Endometrial microvascular endothelial cells (primary cell): ENCODE results near the gene IRF6. TPM values are rescaled to one million over a fixed set of nuclear protein-coding genes. Genes with fewer than 3 reads are reported as not detected.

ENCODE experiments used
- in situ Hi-C: cut with HindIII; loops from 2 replicates; pipeline ENCODE4 v1.10.0; 2017; ENCODE audit warnings: low sequenced_read_pairs, low pct_unique_long_range_greater_than_20kb; ENCODE audit errors: inconsistent ontology term
- total RNA-seq: library from RNA; depleted of rRNA; stranded (reverse); fragments of >200 nt; gene quantifications from one replicate; pipeline ENCODE4 v1.2.3, GENCODE V29; 2015; ENCODE audit errors: inconsistent ontology term

IRF6 gene
- total RNA-seq, result 0.37 TPM

DNA sequence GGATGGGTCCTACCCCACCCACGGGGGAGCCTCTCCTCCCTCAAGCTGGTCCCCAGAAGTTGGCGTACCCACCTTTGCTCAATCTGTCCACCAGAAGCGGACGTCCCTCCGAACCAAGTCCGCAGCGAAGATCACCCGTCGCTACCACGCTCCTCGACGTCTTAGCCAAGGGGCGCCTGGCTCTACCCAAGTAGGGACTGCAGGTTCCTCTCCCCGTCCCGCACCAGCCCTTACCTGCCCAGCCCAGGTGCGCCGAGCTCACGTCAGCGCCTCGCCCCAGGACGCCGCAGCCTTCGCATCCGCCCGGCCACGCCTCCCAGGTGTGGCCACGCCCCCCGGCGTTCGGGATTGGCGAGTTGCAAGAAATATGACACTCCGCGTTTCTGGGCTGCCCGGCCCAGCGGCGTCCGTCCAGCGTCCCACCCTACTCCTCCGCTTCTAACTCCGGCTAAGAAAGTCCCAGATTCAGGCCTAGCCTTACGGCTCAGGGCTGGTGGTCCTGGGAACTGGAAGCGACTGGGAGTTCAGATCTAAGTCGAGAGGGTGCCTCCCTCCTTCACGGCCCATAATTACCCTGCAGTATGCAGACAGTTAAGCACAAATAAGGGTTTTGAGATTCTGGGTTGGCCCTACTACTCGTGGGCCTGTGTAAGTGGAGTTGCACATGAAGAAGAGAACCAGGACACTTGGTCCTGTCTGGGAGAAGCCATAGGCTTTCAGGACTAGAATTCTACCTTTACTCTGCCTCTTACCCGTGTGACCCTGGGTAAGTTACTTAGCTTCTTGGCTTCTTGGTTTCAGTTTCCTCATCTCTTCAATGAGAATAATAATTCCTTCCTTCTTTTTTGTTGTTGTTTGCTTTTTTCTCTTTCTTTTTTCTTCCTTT, at the start of gene IRF6:
Gene IRF6 (minus strand): TSS at position 268 of the 886 bp plus-strand sequence. CDS start 4,729 bp downstream, outside the sequence.
- in situ Hi-C loops, result no loop called here

DNA sequence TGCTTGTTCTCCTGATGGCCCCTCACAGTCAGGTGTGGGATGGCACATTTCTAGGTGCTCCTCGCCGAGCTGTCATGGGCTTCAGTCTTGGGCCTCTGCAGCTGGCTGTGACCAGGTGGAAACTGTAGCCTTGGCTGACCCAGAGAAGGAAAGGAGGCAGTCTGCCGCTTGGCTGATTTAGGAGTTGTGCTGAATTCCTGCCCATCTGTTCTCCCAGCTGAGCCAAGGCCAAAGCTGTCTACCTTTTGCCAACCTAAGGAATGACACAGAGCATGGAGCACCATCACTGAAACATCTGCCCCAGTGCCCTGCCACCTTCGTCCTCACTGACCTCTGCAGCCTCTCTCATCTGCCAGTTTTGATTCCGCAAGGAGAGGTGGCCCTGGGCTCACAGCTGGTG, 49.7 kb upstream of the IRF6 start:
- in situ Hi-C loops, result no loop called here

DNA sequence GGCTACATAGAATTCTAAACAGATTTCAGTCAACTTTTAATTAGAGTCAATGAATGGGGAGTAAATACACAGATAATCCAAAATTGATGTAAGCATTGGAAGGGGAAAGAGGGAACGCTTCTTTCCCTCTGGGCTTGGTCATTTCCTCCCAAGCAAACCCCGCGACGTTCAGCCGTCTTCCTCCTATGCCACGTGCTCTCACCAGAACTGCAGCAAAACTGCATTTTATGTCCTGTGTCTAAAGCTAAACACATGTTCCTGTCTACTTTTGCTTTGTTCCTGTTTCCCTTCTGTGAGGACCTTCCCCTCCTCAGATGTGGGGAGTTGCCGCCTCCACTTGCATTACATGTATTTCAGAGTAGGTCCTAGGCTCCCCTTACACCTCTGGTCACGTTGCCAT, 49.1 kb upstream of the IRF6 start:
- in situ Hi-C loops, result no loop called here

DNA sequence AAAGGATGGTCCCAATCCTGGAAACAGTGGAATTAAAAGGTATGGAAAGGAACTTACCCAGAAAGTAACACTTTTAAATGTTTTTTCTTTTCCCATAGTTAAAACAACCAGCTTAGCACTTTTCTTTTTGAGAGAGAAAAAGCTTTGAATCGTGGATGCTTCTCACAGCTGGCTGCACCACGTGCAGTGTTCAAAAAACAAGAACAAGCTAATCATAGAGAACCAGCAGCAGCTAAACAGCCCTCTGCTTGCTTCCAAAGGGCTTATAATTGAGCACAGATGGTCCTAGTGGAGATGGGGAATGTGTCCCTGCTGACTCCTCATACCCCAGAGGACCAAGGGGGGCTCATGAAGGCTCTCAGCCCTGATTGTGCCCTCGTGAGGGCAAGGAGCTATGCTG, 48.3 kb upstream of the IRF6 start:
- in situ Hi-C loops, result no loop called here

DNA sequence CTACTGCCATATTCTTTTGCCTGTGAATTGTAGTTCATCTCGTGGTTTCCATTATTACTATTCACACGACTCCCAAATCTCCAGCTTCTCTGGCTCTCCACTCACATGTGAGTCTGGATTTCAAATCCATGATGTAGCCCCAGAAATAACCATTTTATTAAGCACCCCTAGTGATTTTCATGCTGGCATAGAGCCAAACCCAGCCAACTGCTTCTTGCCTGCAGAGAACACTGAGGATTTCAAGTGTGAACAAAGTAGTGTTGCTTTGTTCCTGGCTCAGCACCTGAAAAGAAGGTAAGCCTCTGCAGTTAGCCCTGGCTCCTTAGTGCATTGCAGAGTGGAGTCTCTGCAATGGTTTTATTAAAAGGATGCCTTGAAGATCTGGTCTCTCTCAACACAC, 47.7 kb upstream of the IRF6 start:
- in situ Hi-C loops, result no loop called here

DNA sequence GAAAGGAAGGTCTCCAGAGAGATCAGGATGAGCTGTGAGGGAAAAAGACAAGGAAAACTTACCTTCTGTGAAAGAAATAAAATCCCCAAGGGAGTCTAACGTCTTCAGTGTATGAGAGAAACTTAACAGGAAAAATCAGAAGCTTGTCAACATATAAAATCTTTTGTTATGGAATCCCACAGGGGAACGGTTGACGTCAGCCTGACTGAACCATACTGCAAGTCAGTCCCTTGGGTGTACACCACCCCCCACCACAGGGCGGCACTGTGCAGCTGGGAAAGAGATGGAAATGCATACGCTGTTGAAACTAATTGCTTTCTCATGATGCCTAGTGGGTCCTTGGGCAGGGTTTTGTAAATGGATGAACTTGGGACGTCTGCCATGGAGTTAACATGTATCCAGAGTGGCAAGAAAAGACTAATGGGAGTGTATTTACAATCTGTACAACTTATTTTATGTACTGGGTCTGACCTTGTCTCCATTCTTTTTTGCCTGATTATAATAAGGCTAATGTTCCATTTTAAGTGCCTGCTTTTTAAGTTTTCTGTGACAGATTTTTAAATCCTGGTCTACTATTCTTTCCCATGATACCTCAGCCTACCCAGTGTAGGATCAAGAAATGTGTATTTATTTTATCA, 44.5 kb upstream of the IRF6 start:
- in situ Hi-C loops, result no loop called here

DNA sequence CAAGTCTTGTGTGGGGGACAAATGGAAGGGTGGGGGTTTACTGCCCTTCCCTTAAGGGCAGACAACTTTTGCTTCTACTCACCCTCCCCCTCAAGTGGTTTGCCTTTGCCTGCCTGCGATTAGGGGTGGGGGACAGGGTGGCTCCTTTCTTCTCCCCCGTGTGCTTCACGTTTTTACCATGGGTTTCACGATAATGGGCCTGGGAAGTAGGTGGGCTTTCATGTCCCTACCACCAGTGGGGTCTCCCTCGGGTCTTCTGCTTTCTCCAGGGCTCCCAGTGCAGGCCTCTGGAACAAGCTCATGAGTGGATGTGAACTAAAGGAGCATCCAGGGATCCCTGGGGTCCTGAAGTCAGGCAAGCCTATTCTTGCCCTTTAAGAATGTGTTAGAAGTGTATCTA, 43.4 kb upstream of the IRF6 start:
- in situ Hi-C loops, result loop anchor here (25.0 kb wide), 2 partner anchors 388 to 1413 kb away; partner anchors contain the start of genes RCOR3 and SERTAD4

DNA sequence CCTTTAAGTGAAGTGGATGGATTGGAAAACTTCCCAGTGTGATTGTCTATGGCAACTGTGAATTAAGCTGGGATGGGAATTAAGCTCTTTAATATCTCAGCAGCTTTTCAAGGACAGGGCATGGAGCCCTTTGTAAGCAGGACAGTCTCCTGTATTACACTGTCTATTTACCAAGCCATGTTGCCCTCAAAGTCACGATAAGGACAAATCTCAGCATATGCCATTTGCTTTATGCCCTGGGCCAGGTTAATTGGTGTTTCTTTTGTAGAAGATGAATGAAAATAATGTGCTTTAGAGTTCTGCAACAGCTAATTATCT, 39.4 kb upstream of the IRF6 start:
- in situ Hi-C loops, result loop anchor here (25.0 kb wide), 2 partner anchors 392 to 1417 kb away; partner anchors contain the start of genes RCOR3 and SERTAD4

DNA sequence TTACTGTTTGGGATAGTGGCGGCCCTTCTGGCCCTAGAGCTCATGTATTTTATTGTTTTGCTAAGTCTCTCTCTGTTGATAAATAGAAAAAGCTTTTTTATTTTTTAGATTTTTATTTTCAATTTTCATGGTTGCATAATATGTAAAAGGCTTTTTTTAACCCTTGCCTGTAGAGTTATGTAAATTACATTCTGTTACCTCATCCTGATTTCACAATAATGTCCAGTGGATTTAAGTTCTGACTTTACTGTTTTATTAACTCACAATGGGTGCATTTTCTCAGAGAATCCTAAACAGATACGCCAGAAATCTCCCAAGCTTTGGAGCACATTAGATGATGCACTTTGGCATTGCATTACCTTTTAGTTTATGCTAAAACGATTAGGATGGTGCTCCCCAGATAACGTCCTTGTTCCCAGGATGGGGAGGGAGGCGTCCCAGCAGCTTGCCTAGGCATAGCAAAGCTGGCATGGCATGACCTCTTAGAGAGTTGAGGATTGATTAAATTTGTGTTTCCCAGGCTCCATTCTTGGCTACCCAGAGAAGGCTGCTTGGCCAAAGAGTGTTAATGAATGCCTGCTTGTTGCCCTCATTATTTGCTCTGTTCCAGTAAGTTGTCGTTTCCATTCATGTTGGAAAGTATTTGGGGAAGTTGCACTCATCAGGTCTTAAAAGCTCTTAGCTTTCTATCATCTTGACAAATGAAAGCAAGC, 38.9 kb upstream of the IRF6 start:
- in situ Hi-C loops, result loop anchor here (25.0 kb wide), 2 partner anchors 392 to 1417 kb away; partner anchors contain the start of genes RCOR3 and SERTAD4

DNA sequence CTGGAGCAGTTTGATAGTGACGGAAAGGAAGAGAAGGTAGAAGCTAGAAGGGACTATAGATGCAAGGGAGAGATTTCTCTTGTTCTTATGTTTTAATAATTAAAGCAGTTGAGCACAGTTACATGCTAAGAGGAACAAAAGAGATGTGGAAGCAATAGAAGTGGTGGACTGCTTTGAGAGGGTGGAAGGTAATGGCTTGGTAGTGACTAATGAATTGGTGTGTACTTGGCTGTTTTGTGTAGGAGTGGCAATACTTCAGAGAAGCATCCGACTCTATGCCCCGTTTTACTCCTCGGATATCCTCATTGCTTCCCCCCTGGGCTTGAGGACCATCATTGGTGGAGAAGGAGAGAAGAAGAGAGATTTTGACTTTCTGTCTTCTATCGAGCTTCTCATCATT, 34.7 kb upstream of the IRF6 start:
- in situ Hi-C loops, result loop anchor here (25.0 kb wide), 2 partner anchors 397 to 1422 kb away; partner anchors contain the start of genes RCOR3 and SERTAD4

DNA sequence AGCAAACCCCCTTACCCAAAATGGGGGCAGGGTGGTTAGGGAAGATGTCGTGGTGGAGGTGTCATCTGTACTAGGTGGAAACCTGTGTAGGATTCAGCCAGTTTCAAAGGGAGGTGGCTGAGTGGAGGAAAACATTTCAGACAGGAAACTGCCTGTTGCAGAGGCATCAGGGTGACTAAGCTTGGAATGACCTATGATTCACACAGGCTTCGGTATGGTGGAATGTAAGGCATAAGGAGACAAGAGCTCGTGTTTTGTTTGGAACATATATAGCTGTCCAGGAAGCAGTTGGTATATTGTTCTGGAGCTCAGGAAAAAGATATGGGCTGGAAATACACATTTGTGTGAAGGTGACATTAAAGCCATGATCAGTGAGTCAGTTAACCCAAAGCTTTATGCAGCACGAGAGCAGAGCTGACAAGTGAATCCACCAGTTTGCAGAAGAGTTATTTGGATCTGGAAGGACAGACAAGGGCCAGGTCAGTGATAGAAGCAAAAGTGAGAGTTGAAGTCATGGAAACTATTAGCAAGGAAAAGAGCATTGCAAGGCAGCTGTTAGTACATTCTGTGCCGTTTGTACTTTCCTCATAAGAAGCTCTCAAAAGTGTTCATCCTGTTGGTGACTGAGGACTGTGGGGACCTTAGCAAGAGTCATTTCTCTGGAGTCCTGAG, 34.1 kb upstream of the IRF6 start:
- in situ Hi-C loops, result loop anchor here (25.0 kb wide), 2 partner anchors 397 to 1422 kb away; partner anchors contain the start of genes RCOR3 and SERTAD4

DNA sequence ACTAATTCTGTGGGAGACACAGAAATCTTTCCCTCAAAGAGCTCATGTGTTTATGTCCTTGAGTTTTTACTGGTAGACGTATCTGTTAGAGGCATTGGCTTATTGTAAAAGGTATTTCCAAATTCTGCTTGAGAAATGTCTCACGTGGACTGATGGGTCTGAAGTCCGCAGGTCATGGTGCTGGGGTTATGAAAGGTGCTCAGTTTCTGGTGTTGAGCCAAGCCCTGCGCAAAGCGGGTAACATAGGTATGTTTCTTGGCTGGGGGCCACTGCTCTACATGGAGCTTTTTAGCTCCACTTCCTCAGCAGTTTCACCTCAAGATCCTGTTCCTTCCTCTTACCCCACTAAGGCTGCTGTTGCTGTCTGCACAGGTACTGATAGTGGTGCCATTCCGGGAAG, 32.6 kb upstream of the IRF6 start:
- in situ Hi-C loops, result loop anchor here (25.0 kb wide), 2 partner anchors 399 to 1424 kb away; partner anchors contain the start of genes RCOR3 and SERTAD4

DNA sequence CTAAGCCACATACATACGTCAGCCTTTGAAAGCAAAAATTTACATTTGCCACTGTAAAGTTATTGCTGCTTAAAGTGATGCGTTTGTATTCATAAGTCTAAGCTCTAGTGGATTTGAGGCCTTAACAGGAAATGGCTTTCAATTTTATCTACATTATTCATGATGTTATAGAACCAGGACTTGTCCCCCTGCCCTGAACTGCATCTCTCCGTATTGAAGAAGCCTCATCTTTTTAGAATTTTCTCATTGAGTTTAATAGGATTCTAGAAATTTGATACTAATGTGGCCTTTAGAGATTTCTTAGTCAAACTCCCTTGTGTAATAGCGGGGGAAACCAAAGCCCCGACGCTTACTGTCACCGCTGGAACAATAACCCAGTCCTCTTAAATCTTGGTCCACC, 31.7 kb upstream of the IRF6 start:
- in situ Hi-C loops, result loop anchor here (25.0 kb wide), 2 partner anchors 400 to 1425 kb away; partner anchors contain the start of genes RCOR3 and SERTAD4

DNA sequence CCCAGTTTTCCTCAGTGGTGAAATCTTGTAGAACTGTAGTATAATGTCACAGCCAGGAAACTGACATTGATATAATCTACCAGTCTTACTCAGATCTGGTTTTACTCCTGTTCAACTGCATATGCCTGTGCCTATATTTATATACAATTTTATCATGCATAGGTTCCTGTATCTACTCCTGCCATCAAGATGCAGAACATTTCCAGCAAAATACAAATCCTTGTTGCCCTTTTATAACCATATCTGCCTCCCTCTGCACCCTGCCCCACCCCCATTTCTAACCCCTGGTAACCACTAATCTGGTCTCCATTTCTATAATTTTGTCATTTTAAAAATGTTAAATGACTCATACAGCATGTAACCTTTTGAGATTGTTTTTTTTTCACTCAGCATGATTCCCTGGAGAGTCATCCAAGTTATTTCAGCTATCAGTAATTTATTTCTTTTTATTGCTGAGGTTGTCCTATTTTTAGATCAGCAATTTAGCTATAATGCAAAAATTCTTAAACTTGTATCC, 29.9 kb upstream of the IRF6 start:
- in situ Hi-C loops, result loop anchor here (25.0 kb wide), 2 partner anchors 401 to 1426 kb away; partner anchors contain the start of genes RCOR3 and SERTAD4

DNA sequence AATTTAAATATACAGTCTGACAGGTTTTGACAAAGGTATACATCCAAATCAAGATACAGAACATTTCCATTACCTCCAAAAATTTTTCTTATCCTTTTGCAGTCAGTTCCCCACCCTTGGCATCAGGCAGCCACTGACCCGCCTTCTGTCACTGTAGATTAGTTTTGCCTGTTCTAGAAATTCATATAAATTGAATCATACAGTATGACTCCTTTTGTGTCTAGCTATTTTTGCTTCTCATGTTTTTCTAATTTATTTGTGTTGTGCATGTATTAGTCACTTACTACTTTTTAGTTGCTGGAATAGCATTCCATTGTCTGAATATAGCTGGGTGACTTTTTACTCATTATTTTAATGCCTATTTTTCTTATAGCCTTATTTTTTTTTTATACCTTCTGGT, 25.7 kb upstream of the IRF6 start:
- in situ Hi-C loops, result loop anchor here (25.0 kb wide), 2 partner anchors 406 to 1431 kb away; partner anchors contain the start of genes RCOR3 and SERTAD4

DNA sequence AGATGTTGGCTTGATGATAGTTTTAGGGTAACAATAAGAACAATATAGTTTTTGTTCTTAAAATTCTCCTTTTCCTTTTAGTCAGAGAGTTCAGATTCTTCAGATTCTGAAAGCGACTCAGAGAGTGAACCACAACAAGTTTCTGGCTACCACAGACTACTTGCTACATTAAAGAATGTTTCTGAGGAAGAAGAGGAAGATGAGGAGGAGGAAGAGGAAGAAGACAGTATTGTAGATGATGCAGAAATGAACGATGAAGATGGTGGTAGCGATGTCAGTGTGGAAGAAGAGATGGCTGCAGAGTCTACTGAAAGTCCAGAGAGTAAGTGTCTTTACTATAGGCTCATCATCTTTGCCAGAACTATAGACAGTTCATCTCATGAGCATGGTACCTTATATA, 24.8 kb upstream of the IRF6 start:
- in situ Hi-C loops, result loop anchor here (25.0 kb wide), 2 partner anchors 407 to 1432 kb away; partner anchors contain the start of genes RCOR3 and SERTAD4

DNA sequence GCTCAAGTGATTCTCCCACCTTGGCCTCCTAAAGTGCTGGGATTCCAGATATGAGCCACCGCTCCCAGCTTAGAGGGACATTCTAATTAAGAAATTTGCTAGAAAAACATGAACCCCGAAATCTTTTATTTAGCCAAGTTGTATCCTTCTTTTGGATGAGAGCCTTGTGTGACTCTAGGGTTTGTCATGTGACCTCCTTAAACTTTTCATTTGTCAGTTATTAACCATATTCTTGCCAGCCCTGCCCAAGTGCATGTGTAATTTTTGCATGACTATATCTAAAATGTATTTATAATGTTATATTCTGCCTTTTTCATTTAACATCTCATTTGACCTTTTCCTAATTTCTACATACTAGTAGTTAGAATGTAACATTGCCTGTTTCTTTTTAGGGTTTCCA, 23.8 kb upstream of the IRF6 start:
- in situ Hi-C loops, result loop anchor here (25.0 kb wide), 2 partner anchors 408 to 1433 kb away; partner anchors contain the start of genes RCOR3 and SERTAD4
